GM18517 (cell line): ENCODE measurements around the gene TRPM4.
A peak's percentile ranks its signal among the peaks of the same experiment; 100 is the strongest.
"Not testable (repeated sequence)": the region's sequence is repeated elsewhere in the genome, so short reads cannot be mapped to it uniquely, and the experiment has no call there.

Experiments used
- ATAC-seq: cut with Tn5 transposase; IDR thresholded peaks from one replicate; pipeline ENCODE4 v1.9.1; 2021; ENCODE audit warnings: mild to moderate bottlenecking, moderate library complexity; ENCODE audit not compliant: unreplicated experiment

The TRPM4 gene

DNA sequence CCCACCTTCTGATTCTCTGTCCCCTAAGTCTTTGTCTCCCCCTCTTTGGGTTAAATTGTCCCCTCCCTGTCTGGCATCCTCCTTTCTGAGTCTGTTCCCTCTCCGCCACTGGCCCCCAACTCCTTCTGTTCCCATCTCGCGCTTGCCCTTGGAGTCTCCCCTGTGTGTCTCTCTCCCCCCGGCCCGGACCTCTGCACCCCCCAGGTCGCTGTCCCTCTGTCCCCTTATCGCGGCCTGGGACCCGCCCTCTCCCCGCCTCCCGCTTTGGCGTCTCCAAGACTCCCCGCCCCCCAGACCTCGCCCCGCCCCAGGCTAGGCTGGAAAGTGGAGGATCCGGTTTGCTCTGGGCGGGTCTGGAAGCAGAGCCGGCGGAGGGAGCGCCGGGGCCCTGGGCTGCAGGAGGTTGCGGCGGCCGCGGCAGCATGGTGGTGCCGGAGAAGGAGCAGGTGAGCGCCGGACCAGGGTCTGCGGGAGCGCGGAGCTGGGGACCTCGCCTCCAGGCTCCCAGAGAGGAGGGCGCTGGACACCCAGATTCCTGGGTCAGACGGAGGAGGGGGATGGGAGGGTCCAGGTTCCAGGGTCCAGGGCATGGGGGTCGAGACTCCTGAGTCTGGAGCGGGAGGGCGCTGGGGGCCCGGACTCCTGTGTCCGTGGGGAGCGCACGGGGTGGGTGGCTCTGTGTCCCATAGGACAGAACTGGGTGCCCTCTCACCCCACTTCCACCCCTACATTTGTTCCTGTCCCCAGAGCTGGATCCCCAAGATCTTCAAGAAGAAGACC, at the start of gene TRPM4:
TRPM4 (plus strand) TSS at position 348 of the 780 bp plus-strand sequence; CDS start at position 423, 75 bp downstream.
- ATAC-seq = no peak

DNA sequence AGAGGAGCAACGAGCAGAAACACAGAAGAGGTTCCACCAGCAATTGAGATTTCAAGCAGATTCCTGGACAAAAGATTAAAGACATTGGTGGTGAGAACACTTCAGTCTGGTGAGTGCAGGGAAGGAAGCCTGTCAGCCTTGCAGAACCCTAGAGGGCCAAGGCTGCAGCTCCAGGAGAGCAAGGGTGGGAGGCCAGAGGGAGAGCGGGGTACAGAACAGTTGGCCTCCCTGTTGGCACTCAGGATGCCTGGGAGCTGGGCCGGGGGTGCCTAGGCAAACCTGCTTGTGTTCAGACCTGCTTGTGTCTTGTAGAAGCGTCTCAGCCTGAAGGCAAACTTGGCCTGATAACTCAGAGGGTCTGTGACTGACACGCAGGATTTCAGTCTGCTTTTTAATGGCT, 48.5 kb upstream of the TRPM4 start:
- ATAC-seq = no peak

DNA sequence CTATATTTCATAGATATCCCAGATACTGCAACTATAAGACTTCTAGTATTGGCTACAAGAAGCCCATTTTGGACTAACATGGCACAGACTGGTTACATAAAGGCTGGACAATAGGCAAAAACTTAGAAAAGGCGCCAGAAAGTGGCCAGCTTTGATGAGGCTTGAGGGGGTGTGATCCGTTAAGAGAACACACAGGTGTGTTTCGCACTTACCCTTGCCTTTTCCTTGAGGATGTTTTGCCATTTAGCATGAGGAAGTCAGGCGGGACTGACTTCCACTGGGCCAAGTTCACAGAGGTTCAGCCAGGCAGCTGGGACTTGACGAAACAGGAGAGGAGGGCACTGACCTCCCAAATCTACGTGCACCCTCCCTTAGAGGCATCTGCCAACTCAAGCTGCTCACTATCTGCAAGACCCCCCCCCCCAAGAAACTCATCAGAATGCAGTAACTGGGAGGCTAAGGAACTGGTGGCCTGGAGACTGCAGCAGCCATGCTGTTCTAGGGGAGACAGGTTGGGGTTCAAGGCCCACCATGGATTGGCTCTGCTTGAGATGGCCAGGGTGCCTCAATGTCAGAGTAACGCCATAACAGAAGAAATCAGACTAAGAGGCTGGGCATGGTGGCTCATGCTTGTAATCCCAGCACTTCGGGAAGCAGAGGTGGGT, 47.9 kb upstream of the TRPM4 start:
- no peak for ATAC-seq

DNA sequence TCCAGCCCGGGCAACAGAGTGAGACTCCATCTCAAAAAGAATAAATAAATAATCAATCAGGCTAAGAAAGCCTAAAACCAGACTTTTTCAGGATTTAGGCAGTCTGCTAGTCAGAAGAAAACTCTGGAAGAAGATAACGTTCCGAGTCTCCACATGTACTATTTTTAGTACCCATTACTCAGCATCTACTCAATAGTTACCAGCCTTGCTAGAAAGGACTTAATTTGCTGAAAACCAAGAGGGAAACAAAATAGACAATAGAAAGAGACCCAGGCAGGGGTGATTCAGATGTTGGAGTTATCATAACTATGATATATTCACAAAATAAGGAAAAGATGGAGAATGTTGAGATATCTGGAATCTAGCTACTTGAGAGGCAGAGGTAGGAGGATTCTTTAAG, 47.0 kb upstream of the TRPM4 start:
- no peak for ATAC-seq

DNA sequence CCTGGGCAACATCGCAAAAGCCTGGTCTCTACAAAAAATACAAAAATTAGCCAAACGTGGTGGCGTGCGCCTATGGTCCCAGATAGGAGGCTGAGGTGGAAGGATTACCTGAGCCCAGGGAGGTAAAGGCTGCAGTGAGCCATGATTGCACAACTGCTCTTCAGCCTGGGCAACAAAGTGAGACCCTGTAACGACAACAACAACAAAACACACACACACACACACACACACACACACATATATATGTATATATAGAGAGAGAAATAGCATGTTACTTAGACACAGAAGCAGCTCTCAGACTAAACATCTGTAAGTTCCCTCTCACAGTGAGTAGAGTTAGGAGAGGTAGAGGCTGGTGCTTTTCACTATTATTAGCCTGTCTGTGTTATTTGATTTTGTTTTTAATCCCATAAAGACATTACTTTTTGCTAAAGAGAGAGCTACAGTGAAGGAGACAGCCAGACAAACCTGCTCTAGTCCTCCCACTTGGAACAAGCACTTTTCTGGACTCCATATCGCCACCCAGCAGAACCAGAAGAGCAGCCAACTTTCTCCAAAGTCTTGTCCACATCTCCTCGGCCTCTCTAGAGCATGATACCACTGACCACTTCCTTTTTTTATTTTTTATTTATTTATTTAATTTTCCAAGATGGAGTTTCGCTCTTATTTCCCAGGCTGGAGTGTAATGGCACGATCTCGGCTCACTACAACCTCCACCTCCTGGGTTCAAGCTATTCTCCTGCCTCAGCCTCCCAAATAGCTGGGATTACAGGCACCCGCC, 46.2 kb upstream of the TRPM4 start:
- no peak for ATAC-seq

DNA sequence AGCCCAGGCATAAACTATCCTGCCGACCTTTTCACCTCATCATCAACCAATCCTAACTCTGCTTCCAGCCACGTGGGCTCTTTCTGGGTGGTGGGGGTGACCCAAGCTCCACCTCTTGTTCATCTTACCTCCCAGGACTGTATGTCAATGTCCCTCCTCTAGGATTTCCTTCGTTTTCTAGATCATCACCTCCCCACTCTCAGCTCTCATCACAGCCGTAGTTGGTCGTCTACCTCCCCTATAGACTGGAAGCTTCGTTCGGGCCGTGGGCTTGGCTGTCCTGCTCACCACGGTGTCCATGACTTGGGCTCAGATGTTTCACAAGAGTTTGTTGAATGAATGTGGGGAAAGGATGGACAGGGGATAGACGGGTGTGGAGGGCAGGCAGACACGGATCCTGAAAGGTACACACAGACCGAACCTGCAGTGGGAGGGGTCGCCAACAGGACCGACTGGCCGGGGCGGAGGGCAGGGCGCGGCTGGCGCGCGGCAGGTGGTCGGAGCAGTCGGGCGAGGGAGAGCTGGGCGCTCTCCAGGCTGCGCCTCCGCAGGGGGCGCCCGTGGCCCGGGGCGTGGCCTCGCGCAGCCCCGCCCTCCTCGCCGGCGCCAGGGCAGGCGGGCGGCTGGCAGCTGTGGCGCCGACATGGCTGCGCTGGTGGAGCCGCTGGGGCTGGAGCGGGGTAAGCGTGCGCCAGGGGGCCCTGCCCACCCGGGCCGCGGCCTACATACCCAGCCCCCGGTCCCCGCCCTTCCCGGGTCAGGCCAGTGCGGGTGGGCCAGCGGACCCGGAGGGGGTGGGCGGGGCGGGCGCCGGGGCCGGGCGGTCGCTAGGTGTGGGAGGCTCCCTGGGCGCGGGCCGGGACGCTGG, 43.6 kb upstream of the TRPM4 start, which contains the start of gene LIN7B:
LIN7B (plus strand) TSS at position 609 of the 868 bp plus-strand sequence; CDS start at position 644, 35 bp downstream.
- ATAC-seq = peak; percentile 38

DNA sequence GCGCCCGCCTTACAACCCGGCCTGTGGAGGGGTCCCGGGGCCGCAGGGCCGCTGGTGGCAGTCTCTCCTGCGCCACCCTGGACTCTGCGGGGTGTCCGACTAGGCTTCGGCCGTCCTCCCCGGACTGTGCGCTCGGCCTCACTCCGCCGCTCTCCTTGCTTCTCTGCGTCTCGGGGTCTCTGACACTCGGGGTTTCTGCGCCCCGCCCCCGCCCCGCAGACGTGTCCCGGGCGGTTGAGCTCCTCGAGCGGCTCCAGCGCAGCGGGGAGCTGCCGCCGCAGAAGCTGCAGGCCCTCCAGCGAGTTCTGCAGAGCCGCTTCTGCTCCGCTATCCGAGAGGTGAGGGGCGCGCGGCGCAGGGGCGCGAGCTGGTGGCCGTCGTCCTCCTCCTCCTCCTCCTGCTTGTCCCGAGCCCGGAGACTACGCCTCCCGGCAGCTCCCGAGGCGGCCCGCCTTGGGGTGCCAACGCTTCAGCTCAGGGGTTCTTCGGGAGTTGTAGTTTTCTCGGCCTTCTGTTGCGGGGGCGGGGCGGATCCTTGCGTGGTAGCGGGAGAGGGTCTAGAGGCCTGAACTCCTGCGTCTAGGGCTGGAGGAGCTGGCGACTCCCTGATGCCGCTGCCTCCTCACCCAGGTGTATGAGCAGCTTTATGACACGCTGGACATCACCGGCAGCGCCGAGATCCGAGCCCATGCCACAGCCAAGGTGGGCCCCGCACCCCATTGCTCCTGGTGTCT, 42.8 kb upstream of the TRPM4 start:
- ATAC-seq = no peak

DNA sequence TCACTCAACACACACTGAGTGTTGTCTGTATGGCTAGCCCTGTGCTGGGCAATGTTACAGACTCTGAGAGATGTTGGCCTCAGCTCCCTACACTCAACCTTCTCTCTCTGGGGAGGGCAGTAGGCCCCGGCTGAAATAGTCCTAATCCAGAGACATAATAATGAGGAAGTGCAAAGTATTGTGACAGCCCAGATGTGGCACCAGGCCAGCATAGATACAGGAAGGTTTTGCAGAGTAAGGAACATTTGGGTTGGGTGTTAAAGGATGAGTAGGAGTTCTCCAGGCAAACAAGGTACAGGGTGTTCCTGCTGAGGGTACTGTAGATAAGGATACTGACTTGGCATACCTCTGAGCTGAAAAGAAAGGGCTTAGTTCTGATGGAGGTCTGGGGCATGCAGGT, 41.0 kb upstream of the TRPM4 start:
- no peak for ATAC-seq

DNA sequence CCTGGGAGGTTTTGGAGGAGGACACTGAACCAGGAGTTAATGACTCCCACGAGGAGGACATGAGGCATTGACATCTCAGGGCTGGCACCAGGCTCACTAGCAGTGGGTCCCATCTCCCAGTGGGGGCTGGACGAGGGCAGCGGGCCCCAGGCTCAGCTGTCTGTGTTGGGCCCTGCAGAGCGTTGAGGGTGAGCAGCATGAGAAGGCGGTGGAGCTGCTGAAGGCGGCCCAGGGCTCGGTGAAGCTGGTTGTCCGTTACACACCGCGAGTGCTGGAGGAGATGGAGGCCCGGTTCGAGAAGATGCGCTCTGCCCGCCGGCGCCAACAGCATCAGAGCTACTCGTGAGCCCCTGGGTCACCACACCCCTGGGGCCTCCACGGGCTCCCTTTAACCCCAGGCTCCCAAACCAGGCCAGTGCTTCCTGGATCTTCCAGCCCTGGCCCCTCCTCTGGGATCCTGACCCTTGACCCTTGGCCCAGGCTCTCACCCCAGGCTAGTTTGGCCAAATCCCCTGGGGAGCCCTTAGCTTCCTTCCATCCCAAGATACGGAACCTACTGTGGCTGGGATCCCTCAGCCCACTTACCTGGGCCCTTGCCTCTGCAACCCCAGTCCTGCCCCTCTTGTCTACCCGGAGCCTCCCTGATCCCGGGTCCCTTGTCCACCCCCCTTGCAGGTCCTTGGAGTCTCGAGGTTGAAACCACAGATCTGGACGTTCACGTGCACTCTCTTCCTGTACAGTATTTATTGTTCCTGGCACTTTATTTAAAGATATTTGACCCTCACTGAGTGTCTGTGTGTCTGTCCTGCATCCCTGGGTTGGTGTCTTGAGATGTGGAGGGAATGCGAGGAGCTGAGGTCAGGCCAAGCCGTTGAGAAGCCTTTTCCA, 39.7 kb upstream of the TRPM4 start:
- ATAC-seq = no peak

DNA sequence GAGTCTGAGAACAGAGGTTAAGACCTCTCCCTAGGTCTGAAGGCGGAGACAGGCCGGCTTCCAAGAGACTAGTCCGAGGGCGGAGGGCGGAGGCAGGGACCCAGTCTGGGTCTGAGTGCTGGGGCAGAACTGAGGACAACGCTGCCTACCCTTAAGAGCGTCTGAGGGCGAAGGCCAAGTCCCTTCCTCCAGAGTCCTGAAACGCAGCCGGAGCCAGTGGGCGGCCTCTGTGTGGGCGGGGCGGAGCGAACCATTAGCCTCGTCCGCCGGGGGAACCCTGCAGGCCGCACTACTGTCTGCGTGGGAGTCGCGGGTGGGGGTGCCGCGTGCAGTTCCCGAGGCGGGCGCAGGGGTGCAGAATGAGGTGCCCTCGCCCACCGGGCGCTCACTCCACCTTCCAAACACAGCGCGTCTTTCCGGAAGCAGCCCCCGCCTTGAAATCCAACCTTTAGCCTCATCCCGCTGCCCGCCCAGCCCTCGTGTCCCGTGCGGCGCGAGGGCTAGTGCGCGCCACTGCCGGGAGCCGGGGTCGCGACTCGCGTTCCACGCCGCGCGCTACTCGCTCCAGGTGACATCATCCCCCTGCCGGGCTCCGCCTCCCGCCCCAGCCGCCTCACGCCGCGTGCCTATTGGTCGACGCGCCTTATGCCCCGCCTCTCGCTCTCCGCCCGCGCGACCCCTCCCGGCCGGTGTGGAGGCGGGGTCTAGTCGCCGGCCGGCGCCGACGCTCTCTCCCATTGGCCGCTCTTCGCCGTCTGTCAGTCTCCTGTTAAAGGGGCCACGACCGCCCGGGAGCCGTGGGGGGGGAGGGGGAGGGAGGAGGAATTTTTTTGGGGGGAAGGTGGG, 38.8 kb upstream of the TRPM4 start, which contains the start of gene C19orf73:
C19orf73 (minus strand) TSS at position 579 of the 846 bp plus-strand sequence; CDS start at position 458, 121 bp downstream.
- peak; percentile 73 for ATAC-seq

DNA sequence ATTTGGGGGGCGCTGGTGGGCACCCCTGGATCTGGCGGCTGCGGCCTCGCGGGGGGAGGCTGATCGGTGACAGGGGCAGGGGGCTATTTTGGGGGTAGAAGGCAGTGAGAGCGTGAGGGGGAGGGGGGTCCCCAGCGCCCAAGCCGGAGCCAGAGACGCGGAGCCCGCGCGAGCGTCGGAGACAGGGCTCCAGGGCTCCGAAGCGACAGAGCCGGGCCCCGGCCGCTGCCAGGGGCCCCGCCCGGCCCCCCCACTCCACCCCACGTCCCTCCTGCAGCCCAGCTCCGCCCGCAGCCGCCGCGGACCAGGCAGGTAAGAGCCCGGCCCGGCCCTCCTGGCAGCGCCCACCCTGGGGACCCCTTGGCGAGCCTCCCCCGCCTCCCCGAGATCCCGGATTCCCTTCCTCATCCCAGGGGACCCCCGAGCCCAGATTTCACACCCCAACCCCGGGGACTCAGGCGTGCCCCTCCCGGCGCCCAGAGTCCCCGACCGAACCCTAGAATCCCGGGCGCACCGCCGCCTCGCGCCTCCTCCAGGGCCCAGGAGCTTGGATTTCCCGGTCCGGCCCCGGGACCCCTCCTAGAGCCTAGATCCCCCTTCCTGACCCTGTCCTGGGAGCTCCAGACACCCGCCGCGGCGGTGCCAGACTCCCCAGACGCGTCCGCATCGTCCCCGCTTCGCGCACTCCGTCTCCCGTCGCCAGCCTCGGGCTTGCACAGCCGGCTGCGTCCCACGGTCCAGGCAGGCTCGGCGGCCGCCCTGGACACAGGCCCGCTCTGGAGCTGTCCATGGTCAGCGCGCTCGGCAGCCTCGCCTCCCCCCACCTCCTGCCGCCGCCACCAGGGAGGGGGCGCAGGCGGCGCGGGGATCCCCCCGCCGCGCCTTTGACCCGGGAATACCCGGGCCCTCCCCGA, 37.9 kb upstream of the TRPM4 start, which contains the start of gene PPFIA3:
PPFIA3 (plus strand) TSS at position 134 of the 914 bp plus-strand sequence. CDS start 8,330 bp downstream, outside the sequence.
- no peak for ATAC-seq

DNA sequence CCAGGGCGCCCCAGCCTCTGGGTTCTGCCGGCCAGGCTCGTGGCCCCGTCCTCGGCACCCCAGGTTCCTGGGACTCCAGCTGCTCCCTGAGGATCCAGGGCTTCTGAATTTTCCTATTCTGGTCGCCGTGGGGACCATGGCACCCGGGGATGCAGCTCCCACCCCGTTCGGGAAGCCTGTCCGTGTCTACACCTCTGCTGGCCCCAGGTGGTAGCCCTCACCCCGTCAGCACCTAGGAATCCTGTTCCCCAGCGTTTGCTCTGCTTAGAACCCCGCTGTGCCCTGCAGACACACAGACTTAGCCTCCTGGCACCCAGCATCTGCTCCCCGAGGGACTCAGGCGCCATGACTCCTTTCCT, 37.3 kb upstream of the TRPM4 start:
- no peak for ATAC-seq

DNA sequence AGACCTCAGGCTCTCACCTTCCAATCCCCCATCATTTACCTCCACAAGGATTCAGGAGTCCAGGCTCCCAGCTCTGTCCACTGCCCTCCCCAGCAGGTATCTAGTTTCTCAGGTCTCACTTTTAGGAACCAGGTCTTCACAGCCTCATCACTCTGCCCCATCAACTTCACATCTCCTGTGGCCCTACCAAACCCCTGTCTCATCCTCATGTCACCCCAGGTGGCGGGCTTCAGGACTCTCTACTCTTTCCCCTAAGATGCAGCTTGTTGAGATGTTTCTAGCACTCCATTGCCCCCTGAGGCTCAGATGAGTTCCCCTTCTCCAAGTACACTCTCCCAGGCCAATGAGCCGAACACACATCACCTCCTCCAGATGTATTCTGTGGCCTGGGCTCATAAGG, 36.7 kb upstream of the TRPM4 start:
- no peak for ATAC-seq

DNA sequence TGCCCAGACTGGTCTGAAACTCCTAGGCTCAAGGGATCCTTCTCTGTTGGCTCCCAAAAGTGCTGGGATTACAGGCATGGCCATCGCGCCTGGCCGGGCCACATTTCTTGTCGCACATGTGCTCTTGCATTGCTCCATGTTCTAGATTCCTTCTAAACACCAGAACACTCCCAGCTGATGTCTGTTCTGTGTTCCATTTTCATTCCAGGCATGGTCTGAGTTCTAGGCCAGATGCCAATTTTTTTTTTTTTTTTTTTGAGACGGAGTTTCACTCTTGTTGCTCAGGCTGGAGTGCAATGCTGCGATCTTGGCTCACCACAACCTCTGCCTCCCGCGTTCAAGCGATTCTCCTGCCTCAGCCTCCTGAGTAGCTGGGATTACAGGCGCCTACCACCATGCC, 35.8 kb upstream of the TRPM4 start:
- ATAC-seq = not testable (repeated sequence)

DNA sequence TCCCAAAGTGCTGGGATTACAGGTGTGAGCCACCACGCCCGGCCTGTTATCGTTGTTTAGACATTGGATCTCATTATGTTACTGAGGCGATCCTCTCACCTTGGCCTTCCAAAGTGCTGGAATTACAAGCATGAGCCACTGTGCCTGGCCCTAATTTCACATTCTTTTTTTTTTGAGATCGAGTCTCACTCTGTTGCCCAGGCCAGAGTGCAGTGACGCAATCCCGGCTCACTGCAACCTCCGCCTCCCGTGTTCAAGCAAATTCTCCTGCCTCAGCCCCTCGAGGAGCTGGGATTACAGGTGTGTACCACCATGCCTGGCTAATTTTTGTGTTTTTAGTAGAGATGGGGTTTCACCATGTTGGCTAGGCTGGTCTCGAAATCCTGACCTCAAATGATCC, 34.3 kb upstream of the TRPM4 start:
- not testable (repeated sequence) for ATAC-seq

DNA sequence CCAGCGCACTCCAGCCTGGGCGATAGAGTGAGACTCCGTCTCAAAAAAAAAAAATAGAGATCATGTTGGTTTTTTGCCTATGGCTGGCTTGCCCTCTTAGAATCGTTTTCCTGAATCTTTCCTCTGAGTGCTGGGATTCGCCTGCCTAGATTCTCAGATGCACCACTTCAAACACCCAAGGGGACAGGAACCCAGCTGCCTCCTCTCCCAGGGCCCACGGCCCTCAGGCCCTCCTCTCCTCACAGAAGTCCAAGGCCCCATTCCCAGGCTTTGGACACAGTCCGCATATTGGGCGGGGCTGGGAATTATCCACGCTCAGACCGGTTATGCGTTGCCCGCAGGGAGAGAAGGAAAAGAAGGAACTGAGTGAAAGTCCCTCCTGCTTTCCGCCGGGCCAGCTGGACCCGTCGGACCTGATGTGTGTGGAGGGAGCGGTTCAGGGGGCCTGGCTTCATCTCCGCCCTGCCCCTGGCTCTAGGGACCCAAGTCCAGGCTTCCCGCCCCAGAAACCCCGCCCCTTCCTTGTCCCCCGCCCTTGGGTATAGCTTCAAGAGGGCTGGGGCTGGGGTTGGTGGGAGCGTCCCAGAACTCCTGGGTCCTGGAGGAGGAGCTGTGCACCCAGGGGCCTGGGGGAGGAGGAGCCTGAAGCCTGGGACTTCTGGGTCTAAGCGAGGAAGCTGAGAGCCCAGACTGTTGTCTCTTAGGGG, 32.4 kb upstream of the TRPM4 start:
- no peak for ATAC-seq
